Keratinocyte (primary cell): ENCODE results near the gene PPL. TPM values are rescaled to one million over a fixed set of nuclear protein-coding genes. Genes with fewer than 3 reads are reported as not detected.
"Not testable (repeated sequence)": the region's sequence is repeated elsewhere in the genome, so short reads cannot be mapped to it uniquely, and the experiment has no call there.

ENCODE experiments used
- DNase-seq: peaks from one replicate; pipeline ENCODE4 v3.0.0-alpha.2; 2011; ENCODE audit warnings: low read depth, missing footprints, low spot score
- FAIRE-seq: peaks from 2 replicates; lab custom pipeline; 2011; peaks lifted over from hg19 to GRCh38; lab: Jason Lieb, UNC
- H2AFZ ChIP-seq: 2 replicates; pipeline ENCODE4 v1.6.0; 2012; ENCODE audit warnings: low read length, control low read depth, inconsistent platforms; ENCODE audit not compliant: control insufficient read depth
- H3K27ac ChIP-seq: 2 replicates; pipeline ENCODE4 v1.5.1; 2011; ENCODE audit warnings: low read length; ENCODE audit not compliant: control insufficient read depth, insufficient read depth
- H3K27me3 ChIP-seq: 3 replicates; pipeline ENCODE4 v1.6.0; 2011; ENCODE audit warnings: low read length; ENCODE audit not compliant: control insufficient read depth, insufficient read depth; ENCODE audit errors: extremely low read depth
- H3K36me3 ChIP-seq, 2 experiments: 2 replicates in 1 of 2; 3 replicates in 1 of 2; pipeline ENCODE4 v1.5.1; 2011; ENCODE audit warnings: low read length in 2 of 2, mild to moderate bottlenecking in 1 of 2; ENCODE audit not compliant: control insufficient read depth in 2 of 2, insufficient read depth in 2 of 2; ENCODE audit errors: extremely low read depth in 1 of 2
- H3K4me1 ChIP-seq: 3 replicates; pipeline ENCODE4 v1.5.1; 2011; ENCODE audit warnings: low read length; ENCODE audit not compliant: control insufficient read depth, insufficient read depth; ENCODE audit errors: extremely low read depth
- H3K4me2 ChIP-seq: 3 replicates; pipeline ENCODE4 v1.6.0; 2011; ENCODE audit warnings: low read depth, low read length; ENCODE audit not compliant: control insufficient read depth, insufficient read depth; ENCODE audit errors: extremely low read depth
- H3K4me3 ChIP-seq, 3 experiments: fragments of 200-600 bp in 1 of 3; sonication (generic) in 1 of 3; 2 replicates in 2 of 3; 3 replicates in 1 of 3; pipeline ENCODE4 v1.5.1; 2011 to 2016; ENCODE audit warnings: low read length in 3 of 3, mild to moderate bottlenecking in 3 of 3, control low read depth in 2 of 3, inconsistent platforms in 1 of 3, low read depth in 1 of 3, mixed read lengths in 1 of 3, mixed run types in 1 of 3, moderate library complexity in 1 of 3; ENCODE audit not compliant: control insufficient read depth in 2 of 3, insufficient read depth in 2 of 3; ENCODE audit errors: extremely low read depth in 1 of 3
- H3K79me2 ChIP-seq: 2 replicates; pipeline ENCODE4 v1.6.0; 2012; ENCODE audit warnings: low read length; ENCODE audit not compliant: control insufficient read depth, insufficient read depth
- H3K9ac ChIP-seq: 3 replicates; pipeline ENCODE4 v1.6.0; 2011; ENCODE audit warnings: low read length; ENCODE audit not compliant: control insufficient read depth, insufficient read depth; ENCODE audit errors: extremely low read depth
- H3K9me1 ChIP-seq: 3 replicates; pipeline ENCODE4 v1.6.0; 2011; ENCODE audit warnings: low read length; ENCODE audit not compliant: control insufficient read depth, insufficient read depth; ENCODE audit errors: extremely low read depth
- H3K9me3 ChIP-seq: 2 replicates; pipeline ENCODE4 v1.5.1; 2012; ENCODE audit warnings: low read depth, low read length; ENCODE audit not compliant: control insufficient read depth
- H4K20me1 ChIP-seq: 3 replicates; pipeline ENCODE4 v1.6.0; 2011; ENCODE audit warnings: low read length; ENCODE audit not compliant: control insufficient read depth, insufficient read depth; ENCODE audit errors: extremely low read depth
- EZH2 ChIP-seq: IDR thresholded peaks from one replicate; pipeline ENCODE4 v1.6.1; 2012; ENCODE audit warnings: inconsistent platforms, mild to moderate bottlenecking, low read length, moderate library complexity
- dilution Hi-C: fragments of 300-500 bp; cut with MboI; formaldehyde crosslinking; loops from one replicate; pipeline ENCODE4 v1.7.0; 2020; ENCODE audit warnings: low sequenced_read_pairs; ENCODE audit not compliant: extremely low pct_ligation_motif_present
- polyA plus RNA-seq, 5 experiments: library from polyadenylated mRNA; depleted of rRNA in 3 of 5; stranded (reverse) in 3 of 5; stranded (forward) in 1 of 5; unstranded in 1 of 5; fragments of >200 nt; gene quantifications; 1 replicate in 1 of 5; 2 replicates in 3 of 5; 3 replicates in 1 of 5; pipeline versions ENCODE4 v1.2.1 to v1.2.3, GENCODE V29; 2011 to 2012; ENCODE audit warnings: missing spikeins in 2 of 5, low read depth in 1 of 5, low replicate concordance in 1 of 5
- TF ChIP-seq, protein P1 (sequence below), 3 experiments: IDR thresholded peaks in 1 of 3; conservative IDR thresholded peaks in 1 of 3; optimal IDR thresholded peaks in 1 of 3; 2 replicates in 2 of 3; 3 replicates in 1 of 3; pipeline versions ENCODE3 to v1.5.1; 2011; ENCODE audit warnings: low read length in 3 of 3, mild to moderate bottlenecking in 3 of 3, moderate library complexity in 2 of 3, control low read depth in 1 of 3, inconsistent platforms in 1 of 3; ENCODE audit not compliant: insufficient read depth in 2 of 3; ENCODE audit errors: extremely low read depth in 1 of 3

Gene PPL
- polyA plus RNA-seq, 1 donor (not counting 4 experiments of a cell fraction or from before 2014, with no cell fraction given): 26.6 TPM

DNA sequence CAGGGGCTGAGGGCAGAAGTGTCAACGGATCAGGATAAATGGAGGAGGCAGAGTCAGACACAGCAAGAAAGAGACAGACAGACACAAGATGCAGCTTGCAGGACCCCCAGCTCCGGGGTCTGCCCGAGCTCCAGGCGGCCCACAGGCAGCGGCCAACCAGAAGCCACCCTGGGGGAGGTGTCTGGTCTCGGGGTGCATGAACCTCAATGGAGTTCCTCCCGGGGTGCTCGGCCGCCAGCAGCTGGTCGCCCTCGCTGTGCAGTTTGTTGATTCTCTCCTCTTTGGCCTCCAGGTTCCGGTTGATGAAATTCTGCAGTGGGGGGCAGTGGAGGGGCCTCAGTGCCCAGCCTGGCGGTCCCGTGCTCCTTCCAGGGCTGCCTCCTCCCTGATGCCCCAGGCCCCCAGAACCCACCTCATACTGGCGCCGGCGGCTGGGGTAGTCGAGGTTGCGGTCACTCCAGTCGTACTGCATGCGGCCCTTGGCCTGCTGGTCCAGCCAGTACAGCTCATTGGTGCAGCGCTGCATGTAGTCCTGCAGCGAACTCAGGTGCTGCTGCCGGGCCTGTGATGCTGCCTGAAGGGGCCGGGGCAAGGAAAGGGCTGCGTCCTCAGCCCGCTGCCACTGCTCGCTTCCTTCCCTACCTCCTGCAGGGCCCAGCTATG is 38.0 kb downstream of the PPL start:
- Histone ChIP-seq H3K9me1 (no peaks in the 10 kb centered on the region), H3K27me3 (no peaks in the 10 kb centered on the region), H2AFZ (no peak overlapping the region), H4K20me1 (no peaks in the 10 kb centered on the region), H3K27ac (no peak overlapping the region), H3K4me1 (no peaks in the 10 kb centered on the region), H3K79me2 (no peaks in the 10 kb centered on the region), H3K9me3 (no peaks in the 10 kb centered on the region), H3K4me2 (no peak overlapping the region), H3K36me3 (peaks cover 16 to 27% of the 10 kb centered on the region in 2 experiments), H3K9ac (no peak overlapping the region), H3K4me3 (no peak overlapping the region)
- FAIRE-seq (no peak), DNase-seq (no peak)
- no peak for TF ChIP-seq EZH2
- TF ChIP-seq, protein P1, sequence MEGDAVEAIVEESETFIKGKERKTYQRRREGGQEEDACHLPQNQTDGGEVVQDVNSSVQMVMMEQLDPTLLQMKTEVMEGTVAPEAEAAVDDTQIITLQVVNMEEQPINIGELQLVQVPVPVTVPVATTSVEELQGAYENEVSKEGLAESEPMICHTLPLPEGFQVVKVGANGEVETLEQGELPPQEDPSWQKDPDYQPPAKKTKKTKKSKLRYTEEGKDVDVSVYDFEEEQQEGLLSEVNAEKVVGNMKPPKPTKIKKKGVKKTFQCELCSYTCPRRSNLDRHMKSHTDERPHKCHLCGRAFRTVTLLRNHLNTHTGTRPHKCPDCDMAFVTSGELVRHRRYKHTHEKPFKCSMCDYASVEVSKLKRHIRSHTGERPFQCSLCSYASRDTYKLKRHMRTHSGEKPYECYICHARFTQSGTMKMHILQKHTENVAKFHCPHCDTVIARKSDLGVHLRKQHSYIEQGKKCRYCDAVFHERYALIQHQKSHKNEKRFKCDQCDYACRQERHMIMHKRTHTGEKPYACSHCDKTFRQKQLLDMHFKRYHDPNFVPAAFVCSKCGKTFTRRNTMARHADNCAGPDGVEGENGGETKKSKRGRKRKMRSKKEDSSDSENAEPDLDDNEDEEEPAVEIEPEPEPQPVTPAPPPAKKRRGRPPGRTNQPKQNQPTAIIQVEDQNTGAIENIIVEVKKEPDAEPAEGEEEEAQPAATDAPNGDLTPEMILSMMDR (optimal IDR thresholded peaks at IDR 0.05 in 1 of 3, IDR thresholded peaks at IDR 0.05 in 1 of 3, conservative IDR thresholded peaks at IDR 0.05 in 1 of 3; ENCODE audit: extremely low read depth in 1 of 3, insufficient read depth in 2 of 3, low read length in 3 of 3): no peak
- dilution Hi-C loops: no loop called here

DNA sequence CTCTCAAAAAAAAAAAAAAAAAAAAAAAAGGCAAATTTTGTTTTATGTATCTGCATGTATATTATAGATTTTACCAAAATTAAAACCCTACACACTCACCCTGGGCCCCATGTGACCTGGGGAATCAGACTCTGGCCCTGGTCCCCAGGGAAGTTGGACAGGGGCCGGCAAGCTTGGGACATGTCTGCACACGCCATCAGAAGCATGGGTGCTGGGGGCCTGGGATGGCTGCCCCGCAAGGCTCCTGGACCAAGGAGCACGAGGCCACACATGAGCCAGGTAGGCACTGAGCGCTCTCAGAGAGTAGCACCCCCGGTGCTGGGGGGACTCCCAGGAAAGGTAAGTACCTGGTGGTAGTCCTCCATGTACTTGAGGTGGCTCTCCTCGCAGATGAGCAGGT is 39.6 kb downstream of the PPL start:
- dilution Hi-C loops: no loop called here
- Histone ChIP-seq H4K20me1 (no peaks in the 10 kb centered on the region), H3K36me3 (peaks cover 16 to 28% of the 10 kb centered on the region in 2 experiments), H3K4me1 (no peaks in the 10 kb centered on the region), H3K9me1 (no peaks in the 10 kb centered on the region), H3K4me3 (no peak overlapping the region), H3K4me2 (no peak overlapping the region), H3K9ac (no peak overlapping the region), H2AFZ (no peak overlapping the region), H3K27ac (no peak overlapping the region), H3K9me3 (no peaks in the 10 kb centered on the region), H3K27me3 (no peaks in the 10 kb centered on the region), H3K79me2 (no peaks in the 10 kb centered on the region)
- no peak for TF ChIP-seq EZH2
- FAIRE-seq (no peak), DNase-seq (no peak)

DNA sequence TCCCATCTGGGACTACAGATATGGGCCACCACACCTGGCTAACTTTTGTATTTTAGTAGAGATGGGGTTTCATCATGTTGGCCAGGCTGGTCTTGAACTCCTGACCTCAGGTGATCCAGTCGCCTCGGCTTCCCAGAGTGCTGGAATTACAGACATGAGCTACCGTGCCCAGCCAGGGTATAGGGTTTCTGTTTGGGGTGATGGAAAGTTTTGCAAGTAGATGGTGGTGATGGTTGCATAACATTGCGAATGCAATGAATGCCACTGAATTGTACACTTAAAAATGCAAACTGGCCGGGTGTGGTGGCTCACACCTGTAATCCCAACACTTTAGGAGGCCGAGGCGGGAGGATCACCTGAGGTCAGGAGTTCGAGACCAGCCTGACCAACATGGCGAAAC is 40.2 kb downstream of the PPL start:
- H3K9me1 ChIP-seq, H3K9me3 ChIP-seq, H4K20me1 ChIP-seq, H3K27ac ChIP-seq, H3K4me3 ChIP-seq, H3K27me3 ChIP-seq, H2AFZ ChIP-seq, dilution Hi-C loops, H3K4me1 ChIP-seq, FAIRE-seq, H3K79me2 ChIP-seq, H3K9ac ChIP-seq, H3K4me2 ChIP-seq, DNase-seq: not testable (repeated sequence)
- H3K36me3 ChIP-seq: peaks cover 14 to 26% of the 10 kb centered on the region in 2 experiments
